ENCODE data around the gene CCDC92.
A peak's percentile ranks its signal among the peaks of the same experiment; 100 is the strongest.

Gene CCDC92

DNA sequence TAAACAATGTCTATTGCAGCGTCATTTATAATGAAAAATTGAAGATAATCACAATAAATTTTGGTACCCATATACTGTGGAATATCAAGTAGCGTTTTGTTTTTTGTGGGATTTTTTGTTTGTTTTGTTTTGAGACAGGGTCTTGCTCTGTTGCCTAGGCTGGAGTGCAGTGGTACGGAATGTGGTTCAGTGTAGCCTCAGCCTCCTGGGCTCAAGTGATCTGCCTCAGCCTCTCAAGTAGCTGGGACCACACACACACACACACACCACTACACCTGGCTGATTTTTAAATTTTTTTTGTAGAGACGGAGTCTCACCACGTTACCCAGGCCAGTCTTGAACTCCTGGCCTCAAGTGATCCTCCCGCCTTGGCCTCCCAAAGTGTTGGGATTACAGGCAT is 6.9 kb upstream of the CCDC92 start:
- no peak for DNase-seq

DNA sequence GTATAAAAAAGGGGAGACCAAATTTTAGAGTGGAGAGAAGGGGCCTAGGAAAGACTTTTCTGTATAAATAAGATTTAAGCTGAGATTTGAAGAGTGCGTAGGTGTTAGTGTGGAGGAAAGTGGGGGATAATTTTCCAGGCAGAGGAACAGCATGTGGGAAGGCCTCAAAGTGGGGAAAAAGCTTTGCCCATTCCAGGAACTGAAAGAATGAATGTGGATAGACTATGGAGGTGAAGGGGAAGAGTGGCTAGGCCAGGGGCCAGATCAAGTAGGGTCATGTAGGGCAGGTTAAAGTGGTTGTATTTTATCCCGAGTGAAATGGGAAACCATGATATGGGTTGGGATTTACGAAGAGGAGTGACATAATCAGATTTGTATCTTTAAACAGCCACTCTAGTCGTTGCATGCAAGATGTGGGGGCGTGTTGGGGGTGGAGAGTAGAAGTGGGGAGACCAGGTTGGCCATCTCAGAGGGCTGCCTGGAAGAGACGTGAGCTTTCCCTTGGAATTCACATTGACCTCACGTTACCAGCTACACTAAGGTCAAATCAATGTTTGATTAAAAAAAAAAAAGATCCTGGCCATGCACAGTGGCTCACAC is 3.7 kb upstream of the CCDC92 start:
- no peak for DNase-seq

DNA sequence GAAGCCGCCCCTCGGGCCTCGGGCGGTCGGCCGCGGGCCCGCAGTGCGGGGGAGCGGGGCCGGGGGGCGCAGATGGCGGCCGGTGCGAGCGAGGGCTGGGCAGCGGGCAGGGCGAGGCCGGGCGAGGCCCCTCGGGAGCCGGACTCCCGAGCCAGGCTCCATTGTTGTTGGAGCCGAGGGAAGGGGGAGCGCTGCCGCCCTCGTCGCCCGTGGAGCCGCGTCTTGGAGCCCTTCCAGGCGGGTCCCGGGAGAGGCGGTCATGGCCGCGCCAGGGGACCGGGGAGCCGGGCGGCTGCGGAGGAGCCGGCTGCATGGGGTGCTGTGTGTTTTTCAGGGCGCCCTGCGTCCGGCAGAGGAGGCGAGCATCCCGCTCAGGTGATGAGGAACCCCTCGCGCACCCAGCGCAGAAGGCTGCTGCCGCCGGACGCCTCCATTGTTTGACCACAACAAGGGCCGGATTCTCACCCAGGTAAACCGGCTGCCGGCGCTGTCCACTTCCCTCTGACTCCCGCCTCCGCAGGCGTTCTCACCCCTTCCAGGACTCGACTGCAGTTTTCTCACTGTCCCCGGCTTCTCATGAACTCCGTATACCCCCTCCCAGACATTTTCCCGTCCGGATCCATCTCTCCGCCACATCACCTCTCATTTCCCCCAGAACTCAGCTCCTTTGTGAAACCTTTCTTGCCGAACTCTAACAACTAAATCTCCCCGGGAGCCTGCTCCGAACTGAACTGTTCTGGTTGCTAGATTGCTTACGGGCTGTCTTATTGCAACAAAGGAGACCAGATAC is 1.1 kb upstream of the CCDC92 start:
- DNase-seq = peak in 19 of 56 donors; percentile 18 to 57 (median 37)

DNA sequence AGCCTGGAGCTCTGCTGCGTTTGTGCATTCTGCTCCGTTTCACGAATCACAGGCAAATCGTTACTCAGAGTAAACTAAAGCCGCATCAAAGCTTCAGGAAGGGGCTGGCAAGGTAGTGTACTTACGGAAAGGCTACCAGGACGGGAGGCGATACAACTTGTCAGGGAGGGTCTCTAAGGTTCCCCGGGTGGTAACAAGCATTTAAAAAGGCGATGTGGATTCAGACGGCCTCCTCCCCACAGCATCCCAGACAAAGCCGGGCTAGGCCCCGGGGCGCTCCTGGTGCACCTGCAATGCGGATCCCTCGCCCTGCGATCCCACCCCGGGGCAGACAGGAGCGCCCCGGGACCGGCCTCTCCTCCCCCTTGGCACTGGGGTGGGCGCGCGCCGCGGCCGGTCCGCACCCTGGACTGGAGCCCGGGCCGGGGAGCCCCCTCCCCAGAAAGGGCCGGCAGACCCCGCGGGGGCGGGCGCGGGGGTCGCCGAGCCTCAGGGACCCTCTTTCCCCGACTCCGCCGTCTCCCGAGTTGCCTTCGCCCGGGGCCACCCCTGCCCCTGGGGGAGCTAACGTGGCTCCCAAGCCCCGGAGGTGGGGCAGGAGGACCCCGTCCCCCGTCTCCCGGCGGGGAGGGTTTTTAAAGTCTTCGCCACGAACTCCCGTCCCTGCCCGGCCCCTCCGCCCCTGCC is 718 bp downstream of the CCDC92 start:
- peak in 22 of 56 donors; percentile 10 to 63 (median 38) for DNase-seq

DNA sequence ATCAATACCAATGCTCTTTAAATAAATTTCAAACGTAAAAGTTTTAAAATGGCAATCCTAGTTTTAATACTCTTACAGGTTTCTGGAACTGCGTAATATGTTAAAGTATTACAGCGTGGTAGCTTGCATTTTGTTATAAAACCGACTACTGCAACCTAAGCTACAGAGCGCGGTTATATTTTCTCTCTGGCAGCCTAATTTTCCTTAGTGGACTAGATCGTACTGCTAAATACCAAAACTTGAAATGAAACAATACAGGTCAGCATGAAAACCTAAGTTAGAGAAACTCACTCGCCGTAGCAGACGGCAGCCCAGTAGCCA is 1.2 kb downstream of the CCDC92 start:
- DNase-seq = no peak

DNA sequence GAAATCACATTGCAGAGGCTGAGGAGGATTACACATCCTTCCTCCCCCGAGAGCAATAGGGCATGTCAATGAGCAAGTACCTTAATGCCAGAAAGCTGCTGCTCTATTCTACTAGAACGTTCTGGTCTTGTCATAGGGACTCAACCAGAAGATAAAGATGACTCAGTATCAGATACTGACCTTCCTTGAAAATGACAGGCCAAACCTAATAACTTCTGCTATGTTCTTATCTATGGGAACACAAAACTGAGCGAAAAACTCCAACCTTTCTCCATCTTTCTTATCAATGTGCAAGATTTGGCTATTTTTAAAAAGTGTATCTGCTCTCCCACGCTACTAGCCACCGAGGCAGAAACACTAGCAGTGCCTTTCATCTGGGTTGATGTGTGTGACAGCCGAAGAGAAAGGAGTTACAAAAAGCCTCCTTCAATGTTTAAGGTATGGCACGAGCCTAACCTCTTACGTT is 5.5 kb downstream of the CCDC92 start:
- no peak for DNase-seq

DNA sequence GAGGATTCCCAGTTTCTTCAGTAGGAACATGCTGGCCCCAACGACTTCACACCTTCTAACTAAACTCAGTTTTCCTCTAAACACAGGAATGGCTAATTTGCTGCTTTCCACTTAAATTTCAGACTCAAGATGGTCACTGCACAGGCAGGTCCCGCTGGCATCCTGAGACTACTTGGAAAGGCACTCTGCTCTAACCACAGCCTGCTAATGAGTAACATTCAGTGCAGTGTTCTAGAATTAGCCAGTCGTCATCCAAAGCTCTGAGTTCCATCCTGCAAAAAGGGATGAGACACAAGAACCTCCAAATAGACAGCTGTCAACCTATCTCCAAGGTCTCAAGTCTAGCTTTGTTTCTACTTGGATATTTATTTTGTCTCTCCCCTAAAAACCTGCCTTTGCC is 6.0 kb downstream of the CCDC92 start:
- DNase-seq = no peak

DNA sequence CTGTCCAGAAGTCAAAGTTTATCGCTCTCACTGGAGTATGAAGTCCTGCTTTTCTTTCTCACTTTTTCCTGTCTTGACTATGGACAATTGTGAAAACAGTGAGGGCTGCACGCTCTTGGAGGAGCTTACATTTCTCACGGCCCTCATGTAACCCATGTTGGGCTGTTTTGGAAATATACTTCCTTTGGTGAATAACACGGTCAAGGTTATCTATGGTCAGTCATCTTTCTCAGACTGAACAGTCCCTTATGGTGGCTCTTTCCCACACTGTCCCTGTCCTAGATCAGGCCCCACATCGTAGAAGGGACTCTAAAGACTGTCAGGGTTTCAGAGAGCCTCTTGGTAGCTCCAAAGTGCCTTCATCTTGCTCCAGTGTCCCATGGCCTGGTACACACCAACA is 7.2 kb downstream of the CCDC92 start:
- DNase-seq = no peak

DNA sequence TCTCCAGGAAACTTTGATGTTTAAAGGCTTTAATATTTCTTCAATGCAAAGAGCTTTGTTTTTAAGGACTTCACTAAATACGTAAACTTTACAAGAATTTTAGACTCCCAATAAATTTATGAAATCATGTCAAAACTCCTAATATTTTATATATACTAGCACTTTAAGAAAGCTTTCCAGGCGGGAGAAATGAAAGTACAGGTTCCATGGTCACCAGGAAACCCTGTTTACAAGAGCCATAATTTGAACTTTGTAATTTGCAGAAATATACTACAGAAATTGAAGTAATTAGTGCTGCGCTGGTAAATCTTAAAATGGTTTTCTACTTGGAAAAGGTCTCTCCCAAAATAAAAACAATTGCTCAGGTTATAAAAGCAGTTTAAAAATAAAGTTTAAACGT is 8.8 kb downstream of the CCDC92 start:
- no peak for DNase-seq

DNA sequence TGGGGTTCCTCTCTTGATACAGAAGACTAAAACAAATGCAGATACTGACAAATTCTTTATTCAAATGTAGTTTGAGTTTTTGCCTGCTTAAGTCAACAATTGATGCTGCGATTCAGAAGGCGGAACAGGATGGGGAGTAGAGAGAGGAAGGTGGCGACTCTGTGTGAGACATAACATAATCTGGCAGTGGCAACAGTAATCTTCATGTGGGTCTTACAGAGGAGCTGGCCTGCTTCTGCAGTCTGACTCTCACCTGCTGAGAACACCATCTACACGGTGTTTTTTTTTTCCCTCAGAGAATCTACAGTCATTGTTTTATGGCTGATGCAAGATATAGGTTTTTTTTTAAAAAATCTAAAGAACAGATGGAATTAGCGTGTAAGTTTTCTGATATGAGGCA is 10.1 kb downstream of the CCDC92 start:
- DNase-seq = no peak

DNA sequence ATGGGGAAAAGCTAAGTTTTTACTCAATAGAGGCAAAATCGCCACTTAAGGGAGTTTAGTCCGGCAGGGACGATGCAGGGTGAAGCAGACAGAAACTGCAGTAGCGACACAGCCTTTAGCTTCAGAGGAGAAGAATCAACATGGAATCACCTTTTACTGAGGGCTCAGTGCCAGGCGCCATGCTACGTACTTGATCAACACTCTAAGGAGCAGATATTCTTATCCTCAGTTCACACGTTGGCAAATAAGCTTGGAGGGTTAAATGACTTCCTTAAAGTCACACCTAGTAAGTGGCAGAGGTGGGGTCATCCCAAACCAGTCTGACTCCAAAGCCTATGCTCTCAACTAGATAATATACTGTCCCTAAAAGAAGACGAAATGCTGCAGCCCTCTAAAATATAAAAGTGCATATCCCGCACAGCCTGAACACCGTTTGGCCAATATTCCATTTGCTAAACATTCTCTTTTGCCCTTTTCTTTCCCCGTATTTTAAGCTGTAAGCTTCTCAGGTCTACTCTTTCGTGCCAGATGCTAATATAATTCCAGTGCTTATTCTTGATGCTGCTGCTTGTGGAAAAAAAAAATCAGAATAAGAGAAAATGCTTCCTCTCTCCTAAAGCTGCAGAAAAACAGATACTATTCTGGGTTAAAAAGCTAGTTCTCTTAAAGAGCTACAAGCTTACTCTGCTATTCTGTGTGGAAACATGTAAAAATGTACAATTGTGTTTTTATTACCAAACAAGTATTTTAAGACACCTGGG is 10.9 kb downstream of the CCDC92 start:
- no peak for DNase-seq

DNA sequence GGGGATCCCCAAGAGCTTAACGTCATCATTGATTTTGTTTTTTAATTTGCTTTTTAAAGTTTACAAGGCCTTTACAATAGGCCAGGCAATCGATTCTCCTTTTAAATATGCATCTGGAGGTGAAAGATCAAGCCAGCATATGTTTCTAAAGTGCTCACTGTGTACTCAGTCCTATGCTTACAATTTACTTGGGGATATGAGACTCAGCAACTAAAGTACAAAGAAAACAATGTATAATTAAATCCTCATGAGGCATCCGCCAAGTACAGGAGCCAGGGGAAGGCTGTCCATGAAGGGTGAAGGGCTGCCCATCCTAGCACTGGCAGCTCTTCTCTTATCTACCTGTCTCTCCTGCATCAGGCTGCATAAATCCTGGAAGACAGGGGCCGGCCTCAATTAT is 11.8 kb downstream of the CCDC92 start:
- no peak for DNase-seq

DNA sequence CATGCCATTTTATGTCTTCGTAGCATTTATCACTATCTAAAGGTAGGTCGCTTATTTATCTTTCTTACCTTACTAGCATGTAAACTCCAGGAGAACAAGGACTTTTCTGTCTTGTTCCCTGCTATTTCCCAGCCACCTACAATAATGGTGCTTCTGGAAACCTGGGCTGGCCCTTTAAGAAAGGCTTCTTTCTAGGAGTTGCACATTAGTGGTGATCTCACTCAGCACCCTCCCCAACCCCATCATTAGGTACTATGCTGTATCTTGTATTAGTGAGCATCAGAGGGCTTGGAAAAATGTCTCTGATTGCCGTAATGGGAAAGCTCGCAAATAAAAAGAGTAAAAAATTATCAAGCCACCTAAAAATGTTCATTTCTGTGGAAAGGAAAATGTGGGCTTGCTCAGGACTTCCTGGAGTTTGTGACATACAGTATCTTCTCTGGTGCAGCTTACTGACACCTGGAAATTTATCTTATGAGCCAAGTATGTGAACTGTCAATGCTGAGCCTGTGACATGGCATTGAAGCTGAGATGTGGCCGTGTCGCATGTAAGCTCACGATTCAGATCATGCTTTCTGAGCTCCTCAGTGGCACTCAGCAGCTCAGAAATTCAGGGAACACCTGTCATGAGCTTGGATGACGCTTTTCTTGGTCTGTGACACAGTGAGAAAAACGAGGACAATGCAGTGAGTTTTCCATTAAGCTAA is 12.4 kb downstream of the CCDC92 start:
- no peak for DNase-seq

DNA sequence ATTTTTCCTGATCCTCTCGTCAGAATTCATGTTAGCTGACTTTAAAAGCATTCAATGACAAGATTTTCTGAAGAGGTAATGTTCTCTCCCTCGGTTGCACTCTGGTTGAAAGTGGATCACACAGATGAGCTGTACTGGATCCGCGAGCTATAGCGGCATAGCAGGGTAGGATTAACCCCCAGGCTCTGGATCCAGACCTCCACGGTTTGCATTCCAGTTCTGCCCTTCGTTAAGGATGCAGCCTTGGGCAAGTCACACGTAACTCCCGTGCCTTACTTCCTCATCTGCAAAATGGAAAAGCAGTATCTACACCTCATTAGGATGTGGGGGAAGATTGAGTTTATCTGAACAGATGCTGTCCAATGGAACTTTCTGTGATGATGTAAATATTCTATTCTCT is 13.8 kb downstream of the CCDC92 start:
- no peak for DNase-seq

DNA sequence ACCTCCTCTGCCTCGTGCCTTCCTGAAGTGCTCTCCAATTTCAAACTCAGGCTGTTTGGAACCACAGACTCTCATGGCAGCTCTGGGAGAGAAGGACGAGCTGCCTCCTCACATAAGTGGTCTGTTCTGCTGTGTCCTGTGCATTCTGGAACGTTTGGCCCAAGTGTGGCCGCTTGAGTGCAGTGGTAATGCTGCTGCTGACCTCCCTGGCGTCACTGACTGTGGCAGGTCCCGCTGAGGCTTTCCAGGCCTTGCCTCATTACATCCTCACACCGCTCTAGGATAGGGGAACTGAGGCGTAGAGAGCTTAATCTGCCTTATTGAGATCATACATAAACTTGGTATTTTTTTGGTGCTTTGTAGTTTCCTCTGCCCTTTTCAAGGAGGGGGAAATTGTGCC is 14.2 kb downstream of the CCDC92 start:
- no peak for DNase-seq

DNA sequence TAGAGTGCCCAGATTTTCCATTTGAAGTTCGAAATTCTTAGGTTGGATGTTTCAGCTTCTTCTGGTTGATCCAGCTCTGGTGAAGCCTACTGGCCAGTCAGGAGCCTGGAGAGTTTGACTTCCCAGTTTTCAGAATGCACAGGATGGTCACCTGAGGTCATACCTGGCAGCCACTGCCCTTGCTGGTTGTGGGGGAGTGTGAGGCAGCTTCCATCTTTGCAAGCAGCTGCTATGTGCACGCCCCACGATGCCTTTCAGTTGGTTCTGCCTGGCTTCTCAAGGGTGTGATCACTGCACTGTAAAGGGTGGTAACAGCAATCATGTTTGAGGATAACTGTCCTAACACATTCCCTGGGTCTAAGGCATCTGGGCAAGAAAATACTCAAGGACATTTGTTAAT is 15.4 kb downstream of the CCDC92 start:
- no peak for DNase-seq

DNA sequence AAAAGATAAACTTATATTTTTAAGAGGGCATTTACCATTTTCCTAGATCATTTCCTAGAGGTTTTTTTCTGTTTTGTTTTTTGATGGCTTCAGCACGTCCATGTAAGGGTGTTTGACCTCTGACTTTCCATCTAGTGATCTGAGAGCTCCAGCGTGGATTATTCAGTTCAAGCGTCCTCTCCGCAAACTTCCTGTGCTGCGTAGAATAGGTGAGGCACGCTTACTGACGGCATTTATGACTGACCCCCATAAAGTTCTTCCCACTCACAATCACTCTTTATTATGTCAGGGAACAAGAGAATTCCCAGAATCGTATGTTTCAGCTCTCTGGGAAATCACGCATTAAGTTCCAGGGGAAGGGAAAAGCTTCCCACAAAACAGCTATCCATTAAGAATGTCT is 16.4 kb downstream of the CCDC92 start:
- DNase-seq = no peak

DNA sequence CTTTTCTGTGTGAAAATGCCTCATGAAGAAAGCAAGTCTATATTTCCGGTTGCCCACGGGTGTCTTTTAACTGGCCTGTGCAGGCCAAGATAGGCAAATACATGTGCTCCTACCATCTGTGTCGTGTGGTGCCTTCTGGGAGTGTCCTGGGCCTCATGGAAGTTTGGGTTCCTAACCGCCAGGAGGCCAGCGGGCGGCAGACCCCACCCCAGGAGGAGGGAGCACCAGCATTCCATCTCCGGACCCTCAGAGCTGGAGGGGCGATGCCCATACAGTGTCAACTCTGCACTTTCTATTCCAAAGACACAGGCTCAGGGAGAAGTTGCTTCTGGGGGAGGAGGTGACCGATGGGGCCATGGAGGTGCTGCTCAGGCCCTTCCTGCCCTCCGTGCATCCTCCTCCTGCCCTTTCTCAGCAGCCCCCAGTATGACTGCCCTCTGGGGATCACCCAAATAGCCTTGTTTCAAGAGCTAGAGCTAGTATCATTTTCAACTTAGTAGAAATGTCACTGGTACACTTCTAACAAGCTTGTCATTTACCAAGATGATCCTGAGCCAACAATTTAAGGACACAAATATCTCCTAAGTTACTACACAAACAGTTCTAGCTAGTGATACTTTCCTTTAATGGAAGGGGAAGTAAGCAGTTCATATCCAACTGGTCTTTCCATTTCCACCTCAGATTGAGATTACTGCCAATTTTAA is 17.8 kb downstream of the CCDC92 start:
- no peak for DNase-seq

DNA sequence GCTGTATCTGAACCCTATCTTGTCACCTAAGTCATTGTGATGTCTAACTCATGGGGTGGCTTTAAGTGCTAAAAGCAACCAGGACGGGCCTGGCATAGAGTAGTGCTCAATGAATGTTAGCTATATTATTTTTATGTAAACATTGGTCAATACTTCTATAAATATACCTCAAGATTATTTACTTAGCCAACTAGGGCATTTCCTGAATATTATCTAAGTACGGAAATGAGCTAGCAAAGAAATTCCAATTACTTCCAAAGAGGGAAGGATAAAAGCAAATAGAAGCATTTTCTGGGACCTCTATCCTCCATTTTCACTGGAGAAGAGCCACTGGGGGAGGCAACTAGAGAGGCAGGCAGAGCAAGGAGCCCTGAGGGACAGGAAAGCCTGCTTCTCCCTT is 20.6 kb downstream of the CCDC92 start:
- DNase-seq = no peak

DNA sequence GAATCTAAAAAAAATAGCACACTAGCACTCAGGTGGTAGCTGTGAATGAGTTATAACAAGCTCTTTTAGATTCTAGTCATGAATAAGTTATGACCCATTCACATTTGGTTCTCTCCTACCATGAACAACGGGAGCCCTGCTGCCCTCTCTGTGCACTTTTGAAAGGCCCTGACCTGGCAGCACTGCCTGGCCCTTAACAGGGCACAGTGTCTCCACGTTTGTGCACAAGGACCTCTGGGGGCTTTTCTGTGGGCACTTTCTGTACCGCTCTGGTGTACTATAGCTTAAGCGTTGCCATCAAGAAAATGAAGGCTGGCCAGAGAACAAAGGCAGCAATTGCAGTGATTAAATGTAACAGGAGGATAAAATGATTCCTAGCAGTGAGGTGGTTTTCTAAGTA is 21.2 kb downstream of the CCDC92 start:
- DNase-seq = no peak
